GM12873 (cell line): ENCODE measurements around the gene PRR16.

ENCODE experiments used
- TF ChIP-seq, protein P1 (sequence below): IDR thresholded peaks from 2 replicates; pipeline ENCODE4 v1.5.1; 2012; ENCODE audit warnings: low read depth, mild to moderate bottlenecking, moderate library complexity, low read length, control low read depth; ENCODE audit not compliant: insufficient read depth; ENCODE audit errors: missing control alignments

Gene PRR16

GRCh38 chr5:120479066-120479465 lies 15.0 kb downstream of the PRR16 start:
- TF ChIP-seq, protein P1, sequence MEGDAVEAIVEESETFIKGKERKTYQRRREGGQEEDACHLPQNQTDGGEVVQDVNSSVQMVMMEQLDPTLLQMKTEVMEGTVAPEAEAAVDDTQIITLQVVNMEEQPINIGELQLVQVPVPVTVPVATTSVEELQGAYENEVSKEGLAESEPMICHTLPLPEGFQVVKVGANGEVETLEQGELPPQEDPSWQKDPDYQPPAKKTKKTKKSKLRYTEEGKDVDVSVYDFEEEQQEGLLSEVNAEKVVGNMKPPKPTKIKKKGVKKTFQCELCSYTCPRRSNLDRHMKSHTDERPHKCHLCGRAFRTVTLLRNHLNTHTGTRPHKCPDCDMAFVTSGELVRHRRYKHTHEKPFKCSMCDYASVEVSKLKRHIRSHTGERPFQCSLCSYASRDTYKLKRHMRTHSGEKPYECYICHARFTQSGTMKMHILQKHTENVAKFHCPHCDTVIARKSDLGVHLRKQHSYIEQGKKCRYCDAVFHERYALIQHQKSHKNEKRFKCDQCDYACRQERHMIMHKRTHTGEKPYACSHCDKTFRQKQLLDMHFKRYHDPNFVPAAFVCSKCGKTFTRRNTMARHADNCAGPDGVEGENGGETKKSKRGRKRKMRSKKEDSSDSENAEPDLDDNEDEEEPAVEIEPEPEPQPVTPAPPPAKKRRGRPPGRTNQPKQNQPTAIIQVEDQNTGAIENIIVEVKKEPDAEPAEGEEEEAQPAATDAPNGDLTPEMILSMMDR, result no peak

GRCh38 chr5:120499876-120500563 lies 35.9 kb downstream of the PRR16 start:
- TF ChIP-seq, protein P1, result no peak

- TF ChIP-seq, protein P1, result no peak
These were observed 38.4 kb downstream of the PRR16 start for GRCh38 chr5:120502531-120502930.

GRCh38 chr5:120503341-120503740 lies 39.2 kb downstream of the PRR16 start:
- TF ChIP-seq, protein P1, result no peak

- TF ChIP-seq, protein P1, result no peak
These were observed 40.0 kb downstream of the PRR16 start for GRCh38 chr5:120504057-120504456.

GRCh38 chr5:120507197-120507596 lies 43.1 kb downstream of the PRR16 start:
- TF ChIP-seq, protein P1, result no peak

- TF ChIP-seq, protein P1, result no peak
These were observed 43.8 kb downstream of the PRR16 start for GRCh38 chr5:120507800-120508463.
